Renal cortex interstitium (tissue), 11 donors: ENCODE measurements around the gene HOXC10. TPM values are rescaled to one million over a fixed set of nuclear protein-coding genes. Genes with fewer than 3 reads are reported as not detected.

ENCODE experiments used
- DNase-seq, 11 donors: peaks; one replicate each; pipeline ENCODE4 v3.0.0-alpha.2; 2013; ENCODE audit warnings: low read depth in 9 of 11, low spot score in 4 of 11; ENCODE audit errors: extremely low read depth in 1 of 11
- polyA plus RNA-seq, 3 donors: library from polyadenylated mRNA; unstranded; fragments of 120-200 nt; gene quantifications; one replicate each; pipeline ENCODE4 v1.2.1, GENCODE V29; 2013; ENCODE audit not compliant: insufficient read length in 3 of 3

HOXC10 gene
- polyA plus RNA-seq, 3 donors = 65.1 to 76.9 (median 65.1) TPM

DNA sequence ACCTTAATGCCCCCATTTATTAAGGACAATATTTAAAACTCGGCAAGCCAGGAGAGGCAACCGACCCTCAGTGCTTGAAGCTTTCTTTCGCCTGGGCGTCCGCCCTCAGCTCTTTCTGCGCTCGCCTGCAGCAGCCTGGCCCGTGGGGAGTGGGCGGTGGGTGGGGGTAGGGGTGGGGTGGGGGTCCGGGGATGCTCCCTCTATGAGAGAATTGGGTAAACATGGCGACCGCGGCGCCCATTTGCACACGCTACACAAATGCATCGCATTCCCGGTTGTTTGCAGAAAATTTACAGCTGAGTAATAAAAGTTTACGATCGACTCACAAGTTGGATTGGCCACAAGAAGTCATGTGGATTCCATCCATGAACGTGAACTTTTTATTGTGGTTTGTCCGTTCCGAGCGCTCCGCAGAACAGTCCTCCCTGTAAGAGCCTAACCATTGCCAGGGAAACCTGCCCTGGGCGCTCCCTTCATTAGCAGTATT lies 31.6 kb downstream of the HOXC10 start:
- DNase-seq = peak in 8 of 11 donors; percentile 86 to 93 (median 90)

DNA sequence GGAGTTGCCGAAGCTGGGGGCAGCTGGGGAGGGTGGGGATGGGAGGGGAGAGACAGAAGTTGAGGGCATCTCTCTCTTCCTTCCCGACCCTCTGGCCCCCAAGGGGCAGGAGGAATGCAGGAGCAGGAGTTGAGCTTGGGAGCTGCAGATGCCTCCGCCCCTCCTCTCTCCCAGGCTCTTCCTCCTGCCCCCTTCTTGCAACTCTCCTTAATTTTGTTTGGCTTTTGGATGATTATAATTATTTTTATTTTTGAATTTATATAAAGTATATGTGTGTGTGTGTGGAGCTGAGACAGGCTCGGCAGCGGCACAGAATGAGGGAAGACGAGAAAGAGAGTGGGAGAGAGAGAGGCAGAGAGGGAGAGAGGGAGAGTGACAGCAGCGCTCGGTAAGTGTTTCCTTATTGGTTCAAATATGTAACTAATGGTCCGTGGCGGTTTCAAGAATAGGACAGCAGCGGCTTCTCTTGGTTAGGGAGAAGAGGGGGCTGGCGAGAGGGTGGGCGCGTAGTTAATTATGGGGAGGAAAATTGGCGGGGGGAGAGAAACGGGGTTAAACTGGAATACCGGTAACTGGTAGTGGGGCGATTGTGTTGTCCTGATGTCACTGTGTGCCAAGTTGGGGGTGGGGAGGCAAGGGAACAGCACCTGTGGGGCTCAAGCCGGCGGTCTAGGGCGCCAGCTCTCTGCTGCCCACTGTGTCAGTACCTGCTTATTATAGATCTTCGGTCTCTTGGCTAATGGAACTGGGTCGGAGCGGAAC lies 32.3 kb downstream of the HOXC10 start:
- no peak for DNase-seq

DNA sequence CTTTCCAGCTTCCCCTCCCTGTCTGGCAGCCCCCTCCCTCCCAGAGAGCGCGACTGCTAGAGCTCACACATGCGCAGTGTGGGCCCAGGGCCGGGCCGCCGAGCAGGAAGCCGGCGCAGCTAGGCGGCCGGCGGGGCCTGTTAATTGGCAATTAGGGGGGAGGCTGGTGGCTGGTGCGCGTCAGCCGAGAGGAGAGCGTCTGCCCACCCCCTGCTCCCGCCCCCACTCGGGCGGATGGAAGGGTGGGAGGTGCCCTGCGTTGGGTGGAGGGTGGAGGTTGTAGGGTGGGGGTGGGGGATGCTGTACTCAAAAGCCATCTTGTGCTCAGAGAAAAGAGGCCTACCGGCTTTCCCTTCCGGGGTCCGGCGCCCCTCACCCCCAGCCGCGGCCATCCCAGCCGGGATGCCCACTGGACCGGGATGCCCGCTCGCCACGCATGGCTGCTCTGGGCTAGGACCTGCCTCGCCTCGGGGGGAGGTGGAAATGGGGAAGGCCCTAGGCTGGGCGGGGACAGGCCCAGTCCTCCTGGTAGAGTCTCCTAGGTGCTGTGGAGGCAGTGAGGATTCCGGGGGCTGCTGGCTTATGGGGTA lies 33.0 kb downstream of the HOXC10 start:
- DNase-seq = peak in 5 of 11 donors; percentile 80 to 88 (median 85)

DNA sequence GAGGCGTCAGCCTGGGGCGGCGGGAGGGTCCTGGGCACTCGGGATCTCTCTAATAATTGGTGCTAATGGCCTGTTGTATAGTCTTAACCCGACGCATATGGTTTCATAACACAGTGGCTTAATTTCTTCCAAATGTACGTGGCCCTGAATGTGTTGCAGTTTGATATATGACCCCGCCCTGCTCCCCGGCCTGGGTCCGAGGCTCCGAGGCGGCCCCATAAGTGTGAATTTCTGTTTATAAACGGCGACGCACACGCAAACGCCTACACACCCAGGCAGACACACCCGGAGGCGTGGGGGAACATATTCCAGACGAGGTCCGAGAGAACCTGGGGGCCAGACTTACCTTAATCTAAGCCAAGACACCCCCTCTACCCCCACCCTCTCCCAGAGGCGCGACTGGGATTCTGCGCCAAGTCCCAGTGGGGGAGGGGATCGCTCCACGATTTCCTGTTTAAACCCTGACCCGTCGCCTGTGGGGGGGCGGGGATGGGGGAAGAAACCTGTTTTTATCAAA lies 33.6 kb downstream of the HOXC10 start:
- DNase-seq = no peak

DNA sequence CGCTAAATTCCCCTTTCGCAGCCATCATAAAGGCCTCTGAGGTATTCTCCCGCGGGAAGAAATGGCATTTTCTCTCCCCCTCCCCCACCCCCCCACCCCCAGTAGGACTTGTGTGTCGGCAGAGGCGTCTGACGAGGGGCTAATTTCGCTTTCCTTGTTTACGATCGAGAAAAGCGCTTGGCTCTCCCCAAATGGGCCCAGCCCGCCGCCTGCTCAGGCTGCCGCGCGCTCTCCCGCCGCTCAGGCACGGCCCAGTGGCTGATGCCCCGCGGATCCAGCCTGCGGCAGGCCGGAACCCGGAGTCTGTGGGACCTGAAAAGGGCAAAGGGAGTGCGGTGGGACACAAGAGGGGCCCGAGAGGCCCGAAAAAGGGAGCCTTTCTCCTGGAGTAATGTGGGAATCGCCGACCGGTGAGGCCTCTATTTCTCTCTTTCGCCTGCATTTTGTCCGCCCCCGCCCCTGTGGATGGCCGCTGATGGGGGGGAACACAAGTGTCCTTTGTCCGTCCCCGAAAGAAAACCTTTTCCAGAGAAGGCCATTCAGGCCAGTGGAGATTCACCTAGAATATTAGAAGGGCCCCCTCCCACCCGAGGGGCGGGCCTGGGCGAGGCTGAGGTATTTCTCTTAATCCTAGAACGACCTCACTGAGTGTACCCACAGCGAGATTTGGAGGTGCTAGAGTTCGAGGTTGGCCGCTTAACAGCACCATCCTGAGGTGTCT lies 34.3 kb downstream of the HOXC10 start:
- DNase-seq = no peak

DNA sequence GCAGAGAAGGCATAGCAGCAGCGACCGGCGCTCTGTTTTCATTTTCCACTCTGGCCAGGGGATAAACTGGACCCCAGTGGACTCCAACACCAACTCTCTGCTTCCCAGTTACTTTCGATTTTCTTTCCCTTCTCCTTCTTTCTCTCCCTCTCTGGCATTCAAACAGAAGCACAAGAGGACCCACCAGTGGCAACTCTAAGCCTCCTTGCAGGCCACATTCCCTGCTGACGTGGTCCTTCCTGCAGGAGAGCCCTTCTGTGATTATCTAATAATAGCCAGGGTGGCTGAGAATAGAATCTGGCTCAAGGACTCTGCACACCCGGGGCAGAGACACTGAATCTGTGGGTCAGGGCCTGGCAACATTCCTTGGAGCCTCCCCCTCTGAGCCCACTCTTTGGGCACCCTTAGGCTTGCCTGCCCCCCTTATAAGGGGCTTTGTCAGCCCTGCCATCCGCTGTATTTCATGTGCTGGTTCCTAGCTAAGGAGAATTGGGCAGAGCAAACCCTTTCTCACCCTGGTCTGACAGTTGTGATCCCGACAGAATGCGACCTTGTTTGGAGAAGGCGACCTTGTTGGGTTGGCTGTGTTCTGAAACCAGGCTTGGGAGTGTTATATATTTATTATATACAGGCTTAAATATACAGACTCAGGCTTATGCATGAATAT lies 35.1 kb downstream of the HOXC10 start:
- no peak for DNase-seq

DNA sequence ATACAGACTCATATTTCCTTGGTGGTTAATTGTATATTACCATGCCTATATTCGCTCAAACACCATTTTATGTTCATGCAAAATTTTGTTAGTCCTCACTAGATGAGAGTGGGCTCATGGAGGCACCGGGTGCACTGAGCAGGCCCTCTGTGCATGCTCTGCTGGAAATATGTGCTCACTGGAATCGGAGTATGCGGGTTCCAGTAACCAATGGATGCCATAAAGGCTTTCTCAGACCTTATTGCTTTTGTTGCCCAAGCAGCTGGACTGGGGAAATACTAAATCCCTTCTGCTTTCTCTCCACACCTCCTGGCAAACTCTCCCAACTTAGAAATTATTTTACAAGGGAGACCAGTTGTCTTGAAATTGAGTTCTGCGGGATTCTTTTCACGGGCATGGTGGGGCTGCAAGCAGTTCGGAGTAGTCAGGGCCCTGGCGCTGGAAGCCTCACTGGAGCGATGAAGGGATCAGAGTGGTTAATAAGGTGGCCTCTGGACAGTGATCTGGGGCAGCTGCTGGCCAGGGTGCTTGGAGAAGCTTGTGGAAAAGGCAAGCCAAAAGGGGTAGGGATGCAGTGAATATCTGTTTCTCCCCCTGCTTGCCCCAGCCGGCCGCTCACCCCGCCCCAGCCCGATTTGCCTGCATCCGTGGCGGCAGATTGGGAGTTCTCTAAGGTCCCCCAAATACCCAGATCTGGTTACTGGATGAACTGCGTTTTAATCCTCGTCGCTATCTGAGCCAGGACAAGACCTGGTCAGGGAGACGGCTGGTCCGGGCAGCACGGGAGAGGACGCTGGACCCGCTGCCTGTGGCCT lies 35.9 kb downstream of the HOXC10 start:
- DNase-seq = no peak

DNA sequence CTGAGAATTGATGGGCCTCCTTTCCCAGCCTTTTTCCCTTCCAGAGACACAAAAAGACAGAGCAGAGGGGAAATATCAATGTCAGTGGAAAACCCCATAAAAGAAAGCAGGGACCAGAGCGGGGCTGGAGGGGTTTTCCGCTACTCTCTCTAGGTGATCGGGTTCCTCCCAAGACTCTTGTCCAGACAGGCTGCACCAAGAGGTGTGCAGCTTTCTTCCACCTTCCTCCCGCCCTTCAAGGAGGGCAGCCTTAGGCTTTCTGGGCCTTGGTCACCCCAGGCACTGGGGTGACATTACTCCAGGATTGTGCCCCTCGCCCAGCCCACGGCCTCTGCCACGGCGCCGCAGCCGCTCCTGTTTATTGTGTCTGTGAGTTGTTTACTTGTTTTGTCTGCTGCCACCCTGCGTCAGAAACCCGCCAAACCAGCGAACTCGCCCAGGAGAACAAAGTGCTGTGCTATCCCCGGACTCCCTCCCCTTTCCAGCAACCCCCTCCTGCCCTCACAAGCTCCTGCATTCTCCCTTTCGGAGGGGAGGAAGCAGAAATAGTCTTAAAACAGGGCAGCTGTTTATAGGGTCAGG lies 36.6 kb downstream of the HOXC10 start:
- DNase-seq = no peak

DNA sequence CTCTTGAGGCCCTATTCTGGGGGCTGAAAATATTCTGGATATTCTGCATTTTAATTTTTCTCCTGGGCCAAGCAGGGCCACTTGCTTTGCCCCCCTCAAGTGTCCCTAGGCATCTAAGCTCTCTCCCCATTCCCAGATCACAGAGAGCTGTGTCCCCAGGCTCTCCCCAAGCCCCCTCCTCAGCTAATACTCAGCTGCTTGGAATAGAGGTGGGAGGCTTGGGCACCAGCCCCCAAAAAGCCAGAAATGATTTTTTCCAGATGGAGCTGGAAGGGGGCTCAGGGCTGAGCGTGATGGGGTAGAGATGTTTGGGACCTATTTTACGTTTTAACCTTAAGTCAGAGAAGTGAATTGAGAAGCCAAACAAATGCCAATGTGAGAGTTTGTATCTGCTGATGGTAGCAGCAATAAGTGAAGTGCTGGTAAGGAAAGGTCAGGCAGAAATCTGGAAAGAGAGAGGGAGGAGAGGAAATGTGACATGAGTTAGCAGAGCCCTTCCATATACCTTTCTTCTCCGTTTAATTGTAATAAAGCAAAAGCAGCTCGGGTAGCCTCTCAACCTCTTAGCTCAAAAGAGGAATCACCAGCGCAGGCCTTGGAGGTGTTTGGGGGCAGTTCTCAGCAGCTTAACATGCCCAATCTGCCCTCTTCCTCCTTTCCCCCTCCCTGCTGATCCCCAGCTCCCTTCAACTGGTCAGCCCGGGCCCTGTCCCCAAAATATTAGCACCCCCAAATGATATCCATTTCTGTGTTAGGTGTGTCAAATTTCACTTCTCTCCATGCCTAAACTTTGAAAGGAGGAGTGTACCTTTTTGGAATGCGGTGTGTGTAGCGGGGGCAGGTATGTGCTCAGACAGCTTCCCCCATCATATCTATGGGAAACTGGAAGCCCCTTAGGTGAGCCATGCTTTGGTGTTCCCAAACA lies 38.3 kb downstream of the HOXC10 start:
- no peak for DNase-seq

DNA sequence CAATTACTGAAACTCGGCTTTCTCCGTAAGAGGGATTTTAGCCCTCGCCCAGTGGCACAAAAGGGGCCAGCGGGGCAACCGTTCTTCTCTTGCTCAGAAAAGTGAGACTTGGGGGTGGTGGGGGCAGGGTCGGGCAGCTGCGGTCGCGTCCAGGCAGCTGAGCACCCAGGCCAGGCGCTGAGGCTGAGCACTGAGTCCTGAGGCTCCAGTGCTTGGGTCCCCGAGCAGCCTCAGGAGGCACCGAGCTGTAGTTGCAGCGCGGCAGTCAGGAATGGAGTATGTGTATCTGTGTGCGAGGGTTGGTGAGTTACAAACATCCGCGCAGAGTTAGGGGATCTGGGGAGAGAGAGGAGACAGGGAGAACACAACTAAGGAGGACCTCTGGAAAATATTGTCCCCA lies 39.2 kb downstream of the HOXC10 start:
- DNase-seq = no peak

DNA sequence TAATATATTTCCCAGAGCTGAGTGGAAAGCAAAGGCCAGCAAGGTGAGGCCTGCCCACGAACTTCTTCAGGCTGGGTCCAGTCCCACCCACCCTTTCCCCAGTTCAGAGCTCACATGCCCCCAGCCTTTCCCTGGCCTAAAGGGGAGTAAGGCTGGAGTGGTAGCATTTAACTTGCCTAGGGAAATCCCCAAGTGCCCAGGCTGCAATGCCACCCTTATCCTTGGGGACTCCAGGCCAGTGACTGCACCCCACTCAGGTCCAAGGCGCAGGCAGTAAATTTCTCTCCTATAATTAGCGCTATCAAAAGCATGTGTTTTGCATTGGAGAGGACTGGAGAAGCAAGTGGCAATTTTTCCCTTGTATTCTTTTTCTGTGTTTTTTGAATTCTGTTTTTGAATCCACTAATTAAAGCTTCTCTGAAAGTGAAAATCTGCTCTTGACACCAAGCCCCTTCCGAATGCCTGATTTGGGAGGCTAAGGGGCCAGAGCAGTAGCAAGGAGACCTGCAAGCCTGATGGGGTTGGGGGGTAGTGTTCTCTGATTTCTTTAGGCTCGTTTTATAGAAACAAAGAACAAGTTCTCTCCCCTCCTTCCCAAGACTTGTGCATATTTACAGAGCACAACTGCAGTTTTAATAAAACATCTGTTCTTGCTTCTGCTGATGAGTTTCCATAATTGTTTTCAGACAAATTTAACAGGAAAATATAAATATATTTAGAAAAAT lies 39.8 kb downstream of the HOXC10 start:
- no peak for DNase-seq

DNA sequence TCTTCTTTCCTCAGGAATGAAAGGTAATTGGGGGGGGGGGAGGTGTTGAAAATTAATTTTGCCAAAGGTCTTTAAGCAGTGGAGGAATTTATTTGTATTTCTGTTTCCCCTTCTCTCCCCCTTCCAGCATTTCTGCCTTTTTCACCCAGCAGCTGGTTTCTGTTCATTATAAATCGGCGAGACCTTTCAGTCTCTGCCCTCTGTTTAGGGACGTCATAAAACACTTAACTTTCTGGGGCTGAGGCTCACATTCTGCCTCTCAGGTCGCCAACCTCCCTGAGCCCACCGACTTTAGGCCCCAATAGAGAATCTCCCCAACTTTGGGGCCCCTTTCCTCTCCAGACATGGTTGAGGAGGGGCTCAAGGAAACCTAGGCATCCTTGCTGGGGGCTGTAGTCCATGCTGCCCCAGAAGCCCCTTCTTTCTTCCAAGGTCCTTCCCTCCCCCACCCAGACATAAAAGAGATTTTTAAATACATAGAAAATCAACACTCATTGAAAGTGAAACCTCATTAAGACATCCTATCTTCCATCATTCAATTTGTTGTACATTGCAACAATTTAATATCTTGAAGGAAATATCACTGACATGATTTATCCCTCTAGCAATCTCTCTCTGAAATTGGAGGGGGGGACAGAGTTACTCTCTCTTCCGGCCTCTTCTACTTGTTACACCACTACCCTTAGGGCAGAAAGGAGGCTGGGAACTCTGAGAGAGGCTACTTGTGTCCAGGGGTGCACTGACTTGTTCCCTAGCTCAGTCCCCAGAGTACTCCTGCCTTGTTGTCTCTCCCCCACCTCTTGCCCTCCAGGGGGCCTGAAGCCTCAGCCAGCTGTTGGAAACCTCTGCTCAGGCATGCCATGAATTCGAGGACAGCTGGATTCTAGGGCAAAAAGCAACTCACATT lies 40.8 kb downstream of the HOXC10 start:
- no peak for DNase-seq

DNA sequence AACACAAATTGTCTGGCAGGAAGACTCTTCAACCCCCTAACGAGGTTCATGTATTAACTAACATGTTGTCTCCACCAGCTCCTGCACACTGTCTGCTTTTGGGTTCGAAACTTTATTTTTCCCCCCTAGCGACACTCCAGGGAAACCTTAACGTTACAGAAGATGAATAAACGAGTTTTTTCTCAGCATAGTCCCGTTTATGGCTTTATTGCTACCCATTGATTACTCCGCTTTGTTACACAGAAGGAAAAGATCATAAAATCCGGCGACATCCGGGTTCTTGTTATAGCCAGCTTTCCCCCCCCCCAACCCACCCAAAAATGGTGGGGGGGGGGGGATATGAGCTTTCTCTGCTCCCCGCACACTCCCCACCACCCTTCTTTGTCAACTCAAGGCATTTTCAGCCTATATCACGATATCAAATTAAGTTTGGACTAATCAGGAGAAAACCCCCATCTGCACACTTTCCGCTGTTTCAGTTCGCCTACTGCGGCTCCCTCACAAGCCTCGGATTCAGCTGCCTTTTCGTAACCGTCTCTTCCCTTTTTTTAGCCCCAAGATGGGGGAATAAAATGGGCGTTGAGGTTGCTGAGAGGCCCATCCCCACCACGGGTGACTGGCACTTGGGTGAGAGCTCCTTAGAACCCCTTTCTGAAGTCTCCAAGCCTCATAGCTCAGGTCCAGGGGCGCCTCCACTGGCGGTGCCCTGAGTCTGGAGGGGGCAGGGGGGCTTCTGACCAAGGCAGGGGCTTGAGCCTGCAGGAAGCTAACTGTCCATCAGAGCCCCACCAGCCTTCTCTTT lies 41.9 kb downstream of the HOXC10 start:
- no peak for DNase-seq

DNA sequence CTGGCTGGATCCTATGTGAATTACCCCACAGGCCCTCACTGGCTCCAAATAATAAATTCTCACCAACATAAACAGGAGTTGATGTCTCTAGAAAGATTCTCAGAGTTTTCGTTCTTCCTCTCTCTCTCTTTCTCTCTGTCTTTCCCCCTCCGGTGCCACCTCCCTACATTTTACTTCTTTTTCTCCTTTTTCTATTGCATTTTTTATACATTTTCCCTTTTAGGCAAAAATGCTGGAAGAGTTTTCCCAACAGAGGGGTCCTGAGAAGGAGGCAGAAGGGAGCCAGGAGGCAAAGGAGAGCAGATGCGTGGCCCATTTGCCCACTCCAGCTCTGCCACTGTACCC lies 42.5 kb downstream of the HOXC10 start:
- DNase-seq = no peak
